Measurements from ENCODE around the gene RNF152.

The RNF152 gene

GRCh38 chr18:61850756-61851155 is 42.1 kb downstream of the RNF152 start:
- DNase-seq (ENCODE audit: low read depth): no peak
- H3K4me3 ChIP-seq (ENCODE audit: low read length): no peak overlapping the region

DNA sequence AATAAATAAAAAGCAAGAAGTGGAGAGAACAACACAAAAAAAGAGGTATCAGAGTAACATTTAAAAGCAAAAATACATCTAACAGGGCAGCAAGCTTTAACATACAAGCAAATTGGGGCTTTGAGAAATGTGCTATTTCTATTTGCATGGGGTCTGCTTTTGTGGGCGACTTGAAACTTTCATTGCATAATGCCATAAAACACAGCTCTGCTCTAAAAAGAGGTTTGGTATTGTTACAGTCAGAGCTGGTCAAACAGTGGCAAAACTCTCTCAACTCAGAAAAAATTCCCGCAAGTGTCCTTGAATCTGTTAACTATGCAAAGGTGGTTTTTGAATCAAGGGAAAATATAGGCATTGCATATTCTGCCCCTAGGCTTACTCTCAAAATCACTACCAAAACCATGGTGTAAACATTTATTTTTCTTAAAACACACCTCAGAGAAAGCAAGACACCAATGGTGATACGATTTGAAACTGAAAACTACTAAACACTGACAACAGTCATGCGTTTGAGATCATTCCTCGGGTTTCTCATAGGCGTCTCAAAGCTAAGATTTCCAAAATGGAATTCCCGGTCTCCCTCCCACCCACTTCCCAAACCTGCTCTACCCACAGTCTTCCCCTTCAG is 45.5 kb downstream of the RNF152 start:
- no peak for DNase-seq (ENCODE audit: low read depth)
- no peak overlapping the region for H3K4me3 ChIP-seq (ENCODE audit: low read length)
- TF ChIP-seq CTCF (conservative IDR thresholded peaks at IDR 0.05; ENCODE audit: low read depth, low read length): no peak

More at GRCh38 chr18:61850756-61851155, 42.1 kb downstream of the RNF152 start:
- no peak for TF ChIP-seq CTCF (conservative IDR thresholded peaks at IDR 0.05; ENCODE audit: low read depth, low read length)

GRCh38 chr18:61845197-61845596 is 47.6 kb downstream of the RNF152 start:
- no peak for TF ChIP-seq CTCF (conservative IDR thresholded peaks at IDR 0.05; ENCODE audit: low read depth, low read length)
- no peak overlapping the region for H3K4me3 ChIP-seq (ENCODE audit: low read length)
- DNase-seq (ENCODE audit: low read depth): no peak

DNA sequence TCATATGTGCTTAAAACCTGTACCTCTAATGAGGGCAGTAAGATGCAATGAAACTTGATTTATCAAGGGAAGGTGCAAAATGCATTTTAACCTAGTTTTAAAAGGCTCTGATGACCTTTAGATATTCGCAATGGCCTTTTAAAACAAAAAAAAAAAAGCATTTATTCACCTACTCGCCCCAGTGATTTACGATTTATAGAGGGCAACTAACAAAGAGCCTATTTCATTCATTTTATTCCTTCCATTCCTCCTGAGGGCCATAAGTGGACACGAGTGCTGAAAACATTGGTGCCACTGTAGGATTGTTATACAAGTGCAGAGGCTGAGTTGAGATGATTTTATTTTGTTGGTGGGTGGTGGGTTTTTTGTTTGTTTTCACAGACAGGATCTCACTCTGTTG is 48.1 kb downstream of the RNF152 start:
- no peak for DNase-seq (ENCODE audit: low read depth)
- H3K4me3 ChIP-seq (ENCODE audit: low read length): no peak overlapping the region
- no peak for TF ChIP-seq CTCF (conservative IDR thresholded peaks at IDR 0.05; ENCODE audit: low read depth, low read length)

DNA sequence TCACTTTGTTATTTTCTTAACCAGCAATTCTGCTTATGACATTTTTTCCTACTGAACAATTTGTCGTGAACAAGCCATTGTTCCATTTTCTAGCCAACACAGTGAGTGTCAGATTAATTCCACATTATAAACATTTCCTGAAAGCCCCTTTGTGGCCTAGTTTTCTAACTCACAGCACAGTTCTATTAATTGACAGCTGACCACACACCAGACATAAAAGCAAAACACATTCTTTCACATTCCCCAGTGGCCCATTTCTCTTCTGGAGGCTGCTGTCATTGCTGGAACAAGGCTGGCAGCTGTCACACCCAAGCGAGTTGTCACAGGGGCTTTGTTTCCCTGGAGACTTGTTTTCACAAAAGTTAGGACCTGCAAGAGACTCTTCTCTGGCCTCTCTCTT is 50.7 kb downstream of the RNF152 start:
- no peak overlapping the region for H3K4me3 ChIP-seq (ENCODE audit: low read length)
- peak; percentile 2 for DNase-seq (ENCODE audit: low read depth)
- TF ChIP-seq CTCF (conservative IDR thresholded peaks at IDR 0.05; ENCODE audit: low read depth, low read length): no peak

- no peak overlapping the region for H3K4me3 ChIP-seq (ENCODE audit: low read length)
- no peak for TF ChIP-seq CTCF (conservative IDR thresholded peaks at IDR 0.05; ENCODE audit: low read depth, low read length)
- no peak for DNase-seq (ENCODE audit: low read depth)
Measured at GRCh38 chr18:61841706-61842105, 51.1 kb downstream of the RNF152 start.

DNA sequence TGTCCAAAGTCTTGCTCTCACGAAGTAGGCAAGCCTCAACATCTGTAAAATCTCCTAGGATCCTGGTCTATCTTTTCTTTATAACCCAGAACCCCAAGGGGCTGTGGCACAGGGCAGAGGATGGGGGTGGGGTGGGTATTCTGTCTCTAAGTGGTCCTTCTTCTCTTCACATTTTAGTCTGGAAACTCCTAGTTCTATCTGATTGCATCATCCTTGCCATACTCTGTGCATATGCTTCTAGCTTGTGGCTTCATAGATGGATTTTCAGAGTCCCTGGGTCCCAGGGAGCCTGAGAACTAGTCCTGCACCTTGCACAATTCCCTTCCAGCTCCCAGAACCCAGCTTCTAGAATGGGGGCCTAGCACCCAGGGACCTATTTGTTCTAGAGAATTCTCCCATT is 52.5 kb downstream of the RNF152 start:
- TF ChIP-seq CTCF (conservative IDR thresholded peaks at IDR 0.05; ENCODE audit: low read depth, low read length): no peak
- H3K4me3 ChIP-seq (ENCODE audit: low read length): no peak overlapping the region
- DNase-seq (ENCODE audit: low read depth): no peak
